GM23248 (cell line): Measurements from ENCODE around the gene LIPJ. TPM values are rescaled to one million over a fixed set of nuclear protein-coding genes. Genes with fewer than 3 reads are reported as not detected.

Experiments
- DNase-seq: peaks from one replicate; pipeline ENCODE4 v3.0.0-alpha.2; 2015
- H2AFZ ChIP-seq: fragments of 200-600 bp; sonication (generic); 2 replicates; pipeline ENCODE4 v1.6.1; 2016; ENCODE audit warnings: antibody characterized with exemption
- H3F3A ChIP-seq: fragments of 200-600 bp; sonication (generic); 2 replicates; pipeline ENCODE4 v1.6.1; 2016; ENCODE audit warnings: mild to moderate bottlenecking, antibody characterized with exemption, mixed run types; ENCODE audit not compliant: insufficient read depth
- H3K27ac ChIP-seq: fragments of 200-600 bp; sonication (generic); 2 replicates; pipeline ENCODE4 v1.5.1; 2016; ENCODE audit warnings: mild to moderate bottlenecking
- H3K27me3 ChIP-seq: fragments of 200-600 bp; sonication (generic); replicated peaks from 2 replicates; pipeline ENCODE4 v1.6.1; 2016; ENCODE audit warnings: mild to moderate bottlenecking; ENCODE audit not compliant: insufficient read depth
- H3K36me3 ChIP-seq: fragments of 200-600 bp; sonication (generic); 2 replicates; pipeline ENCODE4 v1.6.1; 2016; ENCODE audit warnings: low read depth, mild to moderate bottlenecking
- H3K4me1 ChIP-seq: fragments of 200-600 bp; sonication (generic); 2 replicates; pipeline ENCODE4 v1.6.1; 2016; ENCODE audit warnings: mild to moderate bottlenecking; ENCODE audit not compliant: insufficient read depth
- H3K4me2 ChIP-seq: fragments of 200-600 bp; sonication (generic); one replicate; pipeline ENCODE4 v1.6.1; 2016; ENCODE audit warnings: mild to moderate bottlenecking; ENCODE audit not compliant: unreplicated experiment
- H3K4me3 ChIP-seq: fragments of 200-600 bp; sonication (generic); 2 replicates; pipeline ENCODE4 v1.5.1; 2016; ENCODE audit warnings: mild to moderate bottlenecking
- H3K79me2 ChIP-seq: fragments of 200-600 bp; sonication (generic); 2 replicates; pipeline ENCODE4 v1.6.1; 2016; ENCODE audit warnings: mild to moderate bottlenecking; ENCODE audit not compliant: insufficient read depth
- H3K9ac ChIP-seq: fragments of 200-600 bp; sonication (generic); 2 replicates; pipeline ENCODE4 v1.6.1; 2016; ENCODE audit warnings: mild to moderate bottlenecking
- H3K9me2 ChIP-seq: fragments of 200-600 bp; sonication (generic); 2 replicates; pipeline ENCODE4 v1.6.1; 2016; ENCODE audit warnings: mixed run types, mild to moderate bottlenecking, moderate library complexity; ENCODE audit not compliant: insufficient read depth
- H3K9me3 ChIP-seq: fragments of 200-600 bp; sonication (generic); one replicate; pipeline ENCODE4 v1.6.1; 2017; ENCODE audit warnings: low read depth
- H4K20me1 ChIP-seq: fragments of 200-600 bp; sonication (generic); 2 replicates; pipeline ENCODE4 v1.6.0; 2016; ENCODE audit not compliant: insufficient read depth
- EZH2 ChIP-seq: fragments of 200-600 bp; sonication (generic); IDR thresholded peaks from 2 replicates; pipeline ENCODE4 v1.6.1; 2018; ENCODE audit warnings: antibody characterized with exemption, mild to moderate bottlenecking; ENCODE audit not compliant: insufficient read depth, poor library complexity, severe bottlenecking
- EZH2phosphoT487 ChIP-seq: fragments of 200-600 bp; sonication (generic); IDR thresholded peaks from 2 replicates; pipeline ENCODE4 v1.6.1; 2018; ENCODE audit warnings: antibody characterized with exemption, moderate library complexity, mild to moderate bottlenecking, low read depth; ENCODE audit not compliant: insufficient read depth
- WGBS, 2 experiments: methylation state at CpG; one replicate each; pipeline ENCODE4 v1.1.6; 2015 to 2017; ENCODE audit warnings: low lambda C conversion rate in 2 of 2, low coverage in 1 of 2; ENCODE audit errors: missing lambda C conversion rate in 2 of 2; 5-methylcytosine and 5-hydroxymethylcytosine counted together
- in situ Hi-C: fragments of 300-500 bp; cut with MboI; formaldehyde crosslinking; loops from 2 replicates; pipeline ENCODE4 v1.15.0; 2020
- polyA plus RNA-seq: library from polyadenylated mRNA; unstranded; fragments of >200 nt; fragmentation: Nextera tagmentation; extraction: Ambion mirVana; gene quantifications from 2 replicates; pipeline ENCODE4 v1.2.1, GENCODE V29; 2016
- total RNA-seq: library from RNA; depleted of rRNA; stranded (reverse); fragments of >200 nt; shearing (Covaris generic); gene quantifications from 2 replicates; pipeline ENCODE4 v1.2.3, GENCODE V29; 2014

Gene LIPJ
- total and polyA plus RNA-seq, 2 experiments from 2014 or later, result 0.18 TPM; not detected in 1

- Histone ChIP-seq H3K27ac (peak within 1 kb of the TSS; percentile 65), H3K9ac (peak within 1 kb of the TSS; percentile 86), H3F3A (peaks cover 6% of the 10 kb centered on the region; the same call in 1 of the 2 replicates), H3K4me3 (peak within 1 kb of the TSS; percentile 81), H3K4me1 (no peaks in the 10 kb centered on the region), H3K9me2 (no peaks in the 10 kb centered on the region), H4K20me1 (no peaks in the 10 kb centered on the region), H3K79me2 (no peaks in the 10 kb centered on the region), H3K36me3 (no peaks in the 10 kb centered on the region), H3K4me2 (peak within 1 kb of the TSS; percentile 92), H2AFZ (peak within 1 kb of the TSS; percentile 97), H3K9me3 (no peaks in the 10 kb centered on the region), H3K27me3 (no peaks in the 10 kb centered on the region)
- DNase-seq, result peak; percentile 73
- in situ Hi-C loops, result no loop called here
- TF ChIP-seq EZH2phosphoT487 (no peak), EZH2 (no peak)
- WGBS, 2 experiments, result 4 to 5% methylated on average over 61 to 63 of the region's 63 CpGs
These were observed 3.6 kb upstream of the LIPJ start, which contains the start of gene RNLS for GRCh38 chr10:88582806-88583583. RNLS (minus strand) TSS chr10:88583318.

- TF ChIP-seq EZH2 (no peak), EZH2phosphoT487 (no peak)
- peak overlapping the region; percentile 92 for H3K4me2 ChIP-seq
- in situ Hi-C loops, result no loop called here
- no peaks in the 10 kb centered on the region for H4K20me1 ChIP-seq
- no peaks in the 10 kb centered on the region for H3K9me3 ChIP-seq
- no peak for DNase-seq
- no peaks in the 10 kb centered on the region for H3K27me3 ChIP-seq
- H3K4me3 ChIP-seq, result peak overlapping the region; percentile 81
- H3K27ac ChIP-seq, result peak overlapping the region; percentile 65
- WGBS, 2 experiments, result 73 to 76% methylated on average over 7 of the region's 7 CpGs
- peaks cover 6% of the 10 kb centered on the region; the same call in 1 of the 2 replicates for H3F3A ChIP-seq
- H3K79me2 ChIP-seq, result no peaks in the 10 kb centered on the region
- no peaks in the 10 kb centered on the region for H3K4me1 ChIP-seq
- no peaks in the 10 kb centered on the region for H3K36me3 ChIP-seq
- no peaks in the 10 kb centered on the region for H3K9me2 ChIP-seq
- peak overlapping the region; percentile 97 for H2AFZ ChIP-seq
- peak overlapping the region; percentile 86 for H3K9ac ChIP-seq
These were observed 3.0 kb upstream of the LIPJ start for GRCh38 chr10:88583584-88583957.

GRCh38 chr10:88592381-88592780 lies 5.8 kb downstream of the LIPJ start:
- H3F3A ChIP-seq, result no peaks in the 10 kb centered on the region
- no peaks in the 10 kb centered on the region for H3K79me2 ChIP-seq
- H3K4me1 ChIP-seq, result peaks cover 4% of the 10 kb centered on the region; the same call in 1 of the 2 replicates
- H3K9ac ChIP-seq, result no peak overlapping the region
- H2AFZ ChIP-seq, result no peak overlapping the region
- DNase-seq, result peak; percentile 4
- H4K20me1 ChIP-seq, result no peaks in the 10 kb centered on the region
- no peak overlapping the region for H3K4me2 ChIP-seq
- WGBS, 2 experiments, result 74 to 76% methylated on average over 1 of the region's 1 CpG
- TF ChIP-seq EZH2phosphoT487 (no peak), EZH2 (no peak)
- no peaks in the 10 kb centered on the region for H3K36me3 ChIP-seq
- in situ Hi-C loops, result no loop called here
- no peak overlapping the region for H3K4me3 ChIP-seq
- no peaks in the 10 kb centered on the region for H3K9me3 ChIP-seq
- no peak overlapping the region for H3K27ac ChIP-seq
- no peaks in the 10 kb centered on the region for H3K9me2 ChIP-seq
- no peaks in the 10 kb centered on the region for H3K27me3 ChIP-seq

GRCh38 chr10:88592906-88593305 lies 6.3 kb downstream of the LIPJ start:
- Histone ChIP-seq H3K4me3 (no peak overlapping the region), H3K79me2 (no peaks in the 10 kb centered on the region), H3K9ac (no peak overlapping the region), H3K27me3 (no peaks in the 10 kb centered on the region), H3F3A (no peaks in the 10 kb centered on the region), H3K36me3 (no peaks in the 10 kb centered on the region), H3K4me1 (peaks cover 4% of the 10 kb centered on the region; the same call in 1 of the 2 replicates), H3K9me2 (no peaks in the 10 kb centered on the region), H4K20me1 (no peaks in the 10 kb centered on the region), H3K4me2 (no peak overlapping the region), H2AFZ (no peak overlapping the region), H3K27ac (no peak overlapping the region), H3K9me3 (no peaks in the 10 kb centered on the region)
- in situ Hi-C loops, result no loop called here
- 77 to 90% methylated on average over 2 of the region's 2 CpGs for WGBS, 2 experiments
- no peak for TF ChIP-seq EZH2phosphoT487
- no peak for DNase-seq
